ENCODE results near the gene LGALS9. TPM values are rescaled to one million over a fixed set of nuclear protein-coding genes. Genes with fewer than 3 reads are reported as not detected.
A peak's percentile ranks its signal among the peaks of the same experiment; 100 is the strongest.

The LGALS9 gene
- total and polyA plus RNA-seq, 7 experiments from 2014 or later, result 11.0 to 198 (median 15.0) TPM

DNA sequence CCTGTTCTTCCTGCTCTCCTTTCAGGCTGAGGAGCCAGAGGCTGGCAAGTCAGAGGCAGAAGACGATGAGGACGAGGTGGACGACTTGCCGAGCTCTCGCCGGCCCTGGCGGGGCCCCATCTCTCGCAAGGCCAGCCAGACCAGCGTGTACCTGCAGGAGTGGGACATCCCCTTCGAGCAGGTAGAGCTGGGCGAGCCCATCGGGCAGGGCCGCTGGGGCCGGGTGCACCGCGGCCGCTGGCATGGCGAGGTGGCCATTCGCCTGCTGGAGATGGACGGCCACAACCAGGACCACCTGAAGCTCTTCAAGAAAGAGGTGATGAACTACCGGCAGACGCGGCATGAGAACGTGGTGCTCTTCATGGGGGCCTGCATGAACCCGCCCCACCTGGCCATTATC is 25.6 kb upstream of the LGALS9 start:
- DNase-seq, result no peak
- Mint-ChIP-seq H3K36me3 (peaks cover 5 to 27% (median 10%) of the 10 kb centered on the region in 5 donors), H3K9me3 (no peaks in the 10 kb centered on the region), H3K27me3 (no peaks in the 10 kb centered on the region), H3K27ac (no peak overlapping the region), H3K4me1 (peaks cover 0 to 22% (median 0%) of the 10 kb centered on the region in 7 donors), H3K4me3 (no peak overlapping the region)
- intact Hi-C loops (cut with micrococcal nuclease), result no loop called here
- Histone ChIP-seq H3K27ac (ENCODE audit: low read depth, low read length) (no peak overlapping the region), H3K9me3 (ENCODE audit: control insufficient read depth in 2 of 3, low read length in 3 of 3) (no peaks in the 10 kb centered on the region), H3K4me1 (ENCODE audit: control insufficient read depth in 2 of 2, insufficient read depth in 2 of 2, low read length in 2 of 2) (no peaks in the 10 kb centered on the region), H3K27me3 (ENCODE audit: control insufficient read depth in 2 of 2, insufficient read depth in 2 of 2, low read length in 2 of 2) (no peaks in the 10 kb centered on the region), H3K4me3 (ENCODE audit: low read length) (no peak overlapping the region), H3K36me3 (ENCODE audit: control insufficient read depth in 2 of 3, insufficient read depth in 3 of 3, low read length in 3 of 3) (peaks cover 0 to 29% (median 0%) of the 10 kb centered on the region in 3 experiments)
- ChIA-PET POLR2A (no interaction called here), CTCF (interaction anchor here (0.5 to 12.1 kb wide), 4 partner anchors 47 to 432 kb away, joined by 3 to 178 read pairs (median 22); no protein-coding TSS in a partner anchor)
- no peak for ATAC-seq

DNA sequence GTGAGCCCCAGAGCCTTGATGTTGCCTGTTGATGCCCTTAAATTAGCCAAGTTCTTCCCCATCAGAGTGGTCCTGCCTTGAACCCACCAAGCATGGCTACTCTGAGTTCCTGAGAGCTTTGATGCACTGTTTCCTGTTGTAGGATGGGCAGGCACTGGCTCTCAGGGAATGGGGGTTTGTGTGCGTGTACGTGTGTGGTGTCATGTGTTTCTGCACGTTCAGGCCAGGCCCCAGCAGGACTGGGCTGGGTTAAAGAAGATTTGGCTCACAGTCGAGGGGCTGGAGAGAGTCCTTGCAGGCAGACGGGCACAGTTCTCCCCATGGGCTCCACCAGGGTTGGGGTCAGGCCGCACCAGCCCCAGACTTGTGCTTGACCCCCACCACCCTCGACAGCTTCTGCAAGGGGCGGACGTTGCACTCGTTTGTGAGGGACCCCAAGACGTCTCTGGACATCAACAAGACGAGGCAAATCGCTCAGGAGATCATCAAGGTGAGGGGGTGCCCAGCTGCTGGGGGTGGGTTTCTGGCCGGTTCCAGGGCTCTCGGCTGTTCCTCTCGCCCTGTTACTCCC is 23.4 kb upstream of the LGALS9 start:
- intact Hi-C loops (cut with micrococcal nuclease), result no loop called here
- Mint-ChIP-seq H3K4me1 (peaks cover 0 to 24% (median 0%) of the 10 kb centered on the region in 7 donors), H3K9me3 (no peaks in the 10 kb centered on the region), H3K27me3 (no peaks in the 10 kb centered on the region), H3K27ac (no peak overlapping the region), H3K36me3 (peaks cover 5 to 34% (median 10%) of the 10 kb centered on the region in 5 donors), H3K4me3 (no peak overlapping the region)
- H3K27me3 ChIP-seq (ENCODE audit: control insufficient read depth in 2 of 2, insufficient read depth in 2 of 2, low read length in 2 of 2), result no peaks in the 10 kb centered on the region
- H3K4me3 ChIP-seq (ENCODE audit: low read length), result no peak overlapping the region
- H3K4me1 ChIP-seq (ENCODE audit: control insufficient read depth in 2 of 2, insufficient read depth in 2 of 2, low read length in 2 of 2), result no peaks in the 10 kb centered on the region
- H3K36me3 ChIP-seq (ENCODE audit: control insufficient read depth in 2 of 3, insufficient read depth in 3 of 3, low read length in 3 of 3), result peaks cover 0 to 32% (median 0%) of the 10 kb centered on the region in 3 experiments
- no peak overlapping the region for H3K27ac ChIP-seq (ENCODE audit: low read depth, low read length)
- ChIA-PET POLR2A (no interaction called here), CTCF (interaction anchor here (1.3 to 5.8 kb wide), 2 partner anchors 12 to 45 kb away, joined by 3 to 40 read pairs; no protein-coding TSS in a partner anchor)
- ATAC-seq (no peak), DNase-seq (no peak)
- H3K9me3 ChIP-seq (ENCODE audit: control insufficient read depth in 2 of 3, low read length in 3 of 3), result no peaks in the 10 kb centered on the region

DNA sequence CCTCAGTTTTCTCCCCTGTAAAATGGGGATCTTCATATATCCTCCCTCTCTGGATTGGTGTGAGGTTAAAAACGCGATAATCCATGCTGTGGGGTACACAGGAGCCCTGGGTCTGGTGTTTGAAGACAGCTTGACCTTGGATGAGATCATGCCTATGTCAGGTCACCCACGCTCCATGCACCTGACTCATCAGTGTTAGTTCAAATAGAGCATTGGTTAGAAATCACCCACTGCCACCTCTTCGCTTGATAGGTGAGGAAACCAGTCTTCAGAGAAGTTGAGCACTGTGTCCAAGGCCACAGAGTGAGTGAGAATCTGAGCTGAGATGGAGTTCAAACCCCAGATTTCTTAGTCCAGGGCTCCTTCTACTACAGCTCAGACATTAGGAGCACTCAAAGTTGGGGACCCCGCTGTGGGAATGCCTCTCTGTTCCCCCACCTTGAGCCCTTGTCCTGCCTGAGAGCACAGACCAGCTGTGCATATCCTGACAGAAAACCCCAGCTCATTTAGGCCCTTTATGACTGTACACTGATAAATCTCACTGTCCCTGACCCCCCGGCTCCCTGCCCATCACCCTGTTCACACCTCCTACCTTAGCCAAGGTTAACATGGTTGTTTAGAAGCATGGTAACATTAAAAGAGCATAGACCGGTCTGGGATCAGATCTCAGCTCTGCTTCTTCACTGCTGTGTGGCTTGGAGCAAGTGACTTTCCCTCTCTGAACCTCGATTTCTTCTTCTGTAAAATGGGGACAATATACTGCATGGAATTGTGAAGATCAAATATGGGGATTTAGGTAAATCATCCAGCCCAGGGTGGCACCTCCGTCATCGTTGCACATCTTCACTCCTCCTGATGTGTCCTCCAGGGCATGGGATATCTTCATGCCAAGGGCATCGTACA is 22.4 kb upstream of the LGALS9 start:
- H3K9me3 ChIP-seq (ENCODE audit: control insufficient read depth in 2 of 3, low read length in 3 of 3), result no peaks in the 10 kb centered on the region
- Mint-ChIP-seq H3K9me3 (no peaks in the 10 kb centered on the region), H3K27me3 (no peaks in the 10 kb centered on the region), H3K4me1 (peaks cover 0 to 21% (median 0%) of the 10 kb centered on the region in 7 donors), H3K36me3 (peaks cover 5 to 34% (median 12%) of the 10 kb centered on the region in 5 donors), H3K27ac (no peak overlapping the region), H3K4me3 (no peak overlapping the region)
- H3K4me1 ChIP-seq (ENCODE audit: control insufficient read depth in 2 of 2, insufficient read depth in 2 of 2, low read length in 2 of 2), result no peaks in the 10 kb centered on the region
- POLR2A ChIA-PET, result no interaction called here
- no peaks in the 10 kb centered on the region for H3K27me3 ChIP-seq (ENCODE audit: control insufficient read depth in 2 of 2, insufficient read depth in 2 of 2, low read length in 2 of 2)
- peaks cover 0 to 32% (median 0%) of the 10 kb centered on the region in 3 experiments for H3K36me3 ChIP-seq (ENCODE audit: control insufficient read depth in 2 of 3, insufficient read depth in 3 of 3, low read length in 3 of 3)
- no peak overlapping the region for H3K4me3 ChIP-seq (ENCODE audit: low read length)
- CTCF ChIA-PET, result interaction anchor here (5.8 kb wide), 1 partner anchor 44 kb away, joined by 40 read pairs; no protein-coding TSS in a partner anchor
- DNase-seq (no peak), ATAC-seq (no peak)
- intact Hi-C loops (cut with micrococcal nuclease), result loop anchor here (1.0 kb wide), 1 partner anchor 43 kb away; no protein-coding TSS in a partner anchor
- no peak overlapping the region for H3K27ac ChIP-seq (ENCODE audit: low read depth, low read length)

DNA sequence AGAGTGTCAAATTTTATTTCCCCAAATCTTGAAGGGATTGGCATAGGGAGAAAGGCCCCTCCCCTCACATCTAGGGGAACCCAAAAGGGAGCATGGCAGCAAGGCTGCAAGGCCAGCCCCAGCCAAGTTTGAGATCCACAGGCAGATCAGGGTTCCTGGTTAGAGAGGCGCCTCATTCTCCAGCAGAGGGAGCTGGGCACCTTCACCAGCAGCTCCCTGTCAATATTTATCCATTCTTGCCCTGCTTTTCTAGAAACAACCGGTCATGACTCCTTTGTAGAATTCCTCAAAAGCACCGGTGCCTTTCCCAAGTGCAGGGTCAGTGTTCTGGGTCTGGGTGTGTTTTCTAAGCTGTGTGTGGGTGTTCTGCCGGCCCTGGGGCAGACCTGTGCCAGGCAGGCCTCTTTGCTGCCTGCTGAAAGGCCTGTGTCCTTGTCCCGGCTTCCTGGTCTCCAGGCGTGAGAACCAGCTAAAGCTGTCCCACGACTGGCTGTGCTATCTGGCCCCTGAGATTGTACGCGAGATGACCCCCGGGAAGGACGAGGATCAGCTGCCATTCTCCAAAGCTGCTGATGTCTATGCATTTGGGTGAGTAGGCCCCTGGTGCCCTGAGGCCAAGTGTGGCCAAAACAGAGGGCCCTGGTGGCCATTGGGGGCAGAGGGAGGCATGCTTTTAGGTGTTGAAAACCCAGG is 21.2 kb upstream of the LGALS9 start:
- H3K36me3 Mint-ChIP-seq, result peaks cover 8 to 41% (median 16%) of the 10 kb centered on the region in 5 donors
- H3K4me1 Mint-ChIP-seq, result peaks cover 0 to 21% (median 0%) of the 10 kb centered on the region in 7 donors
- intact Hi-C loops (cut with micrococcal nuclease), result loop anchor here (1.0 kb wide), 1 partner anchor 42 kb away; no protein-coding TSS in a partner anchor
- ChIA-PET CTCF (interaction anchor here (1.0 to 5.8 kb wide), 2 partner anchors 12 to 43 kb away, joined by 3 to 40 read pairs; no protein-coding TSS in a partner anchor), POLR2A (no interaction called here)
- DNase-seq (peak in 3 of 9 donors; percentile 10 to 25 (median 22)), ATAC-seq (no peak)
- Histone ChIP-seq H3K36me3 (ENCODE audit: control insufficient read depth in 2 of 3, insufficient read depth in 3 of 3, low read length in 3 of 3) (peaks cover 0 to 31% (median 0%) of the 10 kb centered on the region in 3 experiments), H3K4me3 (ENCODE audit: low read length) (no peak overlapping the region), H3K4me1 (ENCODE audit: control insufficient read depth in 2 of 2, insufficient read depth in 2 of 2, low read length in 2 of 2) (no peaks in the 10 kb centered on the region), H3K9me3 (ENCODE audit: control insufficient read depth in 2 of 3, low read length in 3 of 3) (no peaks in the 10 kb centered on the region), H3K27ac (ENCODE audit: low read depth, low read length) (no peak overlapping the region), H3K27me3 (ENCODE audit: control insufficient read depth in 2 of 2, insufficient read depth in 2 of 2, low read length in 2 of 2) (no peaks in the 10 kb centered on the region)
- H3K4me3 Mint-ChIP-seq, result no peak overlapping the region
- no peaks in the 10 kb centered on the region for H3K9me3 Mint-ChIP-seq
- H3K27ac Mint-ChIP-seq, result no peak overlapping the region
- H3K27me3 Mint-ChIP-seq, result no peaks in the 10 kb centered on the region

DNA sequence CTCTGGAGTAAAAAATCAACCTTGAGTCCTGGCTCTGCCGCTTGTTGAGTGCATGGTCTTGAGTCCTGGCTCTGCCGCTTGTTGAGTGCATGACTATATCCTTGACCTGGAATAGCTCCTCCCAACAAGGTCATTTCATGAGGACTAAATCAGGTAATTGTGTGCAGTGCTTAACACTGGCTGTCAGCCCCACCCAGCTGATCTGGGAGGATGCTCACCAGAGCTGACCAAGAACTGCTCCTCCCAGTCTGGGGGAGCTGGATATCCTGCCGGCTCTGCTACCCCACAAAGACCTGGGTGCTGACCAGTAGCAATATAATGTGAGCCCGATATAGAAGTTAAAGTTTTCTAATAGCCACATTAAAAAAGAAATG is 20.7 kb upstream of the LGALS9 start:
- H3K36me3 ChIP-seq (ENCODE audit: control insufficient read depth in 2 of 3, insufficient read depth in 3 of 3, low read length in 3 of 3), result peaks cover 0 to 29% (median 0%) of the 10 kb centered on the region in 3 experiments
- peaks cover 0 to 26% (median 0%) of the 10 kb centered on the region in 7 donors for H3K4me1 Mint-ChIP-seq
- POLR2A ChIA-PET, result no interaction called here
- CTCF ChIA-PET, result interaction anchor here (1.0 to 5.8 kb wide), 2 partner anchors 12 to 42 kb away, joined by 3 to 40 read pairs; no protein-coding TSS in a partner anchor
- no peaks in the 10 kb centered on the region for H3K9me3 ChIP-seq (ENCODE audit: control insufficient read depth in 2 of 3, low read length in 3 of 3)
- peaks cover 8 to 42% (median 22%) of the 10 kb centered on the region in 5 donors for H3K36me3 Mint-ChIP-seq
- no peak overlapping the region for H3K4me3 Mint-ChIP-seq
- DNase-seq (no peak), ATAC-seq (no peak)
- intact Hi-C loops (cut with micrococcal nuclease), result no loop called here
- no peaks in the 10 kb centered on the region for H3K27me3 Mint-ChIP-seq
- H3K4me1 ChIP-seq (ENCODE audit: control insufficient read depth in 2 of 2, insufficient read depth in 2 of 2, low read length in 2 of 2), result no peaks in the 10 kb centered on the region
- H3K27ac Mint-ChIP-seq, result no peak overlapping the region
- no peaks in the 10 kb centered on the region for H3K27me3 ChIP-seq (ENCODE audit: control insufficient read depth in 2 of 2, insufficient read depth in 2 of 2, low read length in 2 of 2)
- H3K27ac ChIP-seq (ENCODE audit: low read depth, low read length), result no peak overlapping the region
- peaks cover 0 to 2% (median 0%) of the 10 kb centered on the region in 11 donors for H3K9me3 Mint-ChIP-seq
- no peak overlapping the region for H3K4me3 ChIP-seq (ENCODE audit: low read length)

DNA sequence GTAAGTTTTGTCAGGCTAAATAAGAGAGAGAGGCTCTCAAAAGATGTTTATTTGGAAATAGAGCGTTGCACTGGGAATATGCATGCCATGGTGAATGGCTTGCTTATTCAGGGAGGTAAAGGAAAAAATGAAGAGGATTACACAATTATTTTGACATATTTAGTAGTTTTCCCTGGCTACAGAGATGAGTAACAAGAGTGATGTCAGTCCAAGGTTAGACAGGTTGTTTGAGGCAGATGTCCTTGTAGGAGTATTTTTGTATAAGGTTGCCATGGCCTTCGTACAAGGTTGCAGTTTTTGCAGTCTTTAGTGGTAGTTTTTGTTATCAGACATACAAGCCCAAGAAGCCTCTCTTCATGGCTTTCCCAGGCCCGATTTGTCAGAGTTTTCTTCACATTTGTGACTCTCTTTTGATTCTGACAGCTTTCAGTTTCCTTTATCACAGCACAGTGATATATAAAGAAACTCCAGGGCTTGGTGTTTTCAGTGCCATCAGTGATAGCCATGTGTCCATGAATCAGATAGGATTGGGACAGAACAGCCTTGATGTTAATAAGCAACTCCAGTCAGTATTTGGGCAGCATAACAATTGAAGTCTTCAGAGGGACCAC is 18.7 kb upstream of the LGALS9 start:
- ATAC-seq (no peak), DNase-seq (no peak)
- intact Hi-C loops (cut with micrococcal nuclease), result no loop called here
- Mint-ChIP-seq H3K27ac (peak overlapping the region in 2 of 9 donors; percentile 43 to 76), H3K27me3 (no peaks in the 10 kb centered on the region), H3K36me3 (peaks cover 4 to 46% (median 34%) of the 10 kb centered on the region in 5 donors), H3K4me1 (peaks cover 0 to 44% (median 8%) of the 10 kb centered on the region in 7 donors), H3K4me3 (no peak overlapping the region), H3K9me3 (peaks cover 0 to 2% (median 0%) of the 10 kb centered on the region in 11 donors)
- no peak overlapping the region for H3K4me3 ChIP-seq (ENCODE audit: low read length)
- peaks cover 0 to 5% of the 10 kb centered on the region in 2 donors for H3K4me1 ChIP-seq (ENCODE audit: control insufficient read depth in 2 of 2, insufficient read depth in 2 of 2, low read length in 2 of 2)
- ChIA-PET CTCF (interaction anchor here (0.9 kb wide), 1 partner anchor 11 kb away, joined by 3 read pairs; no protein-coding TSS in a partner anchor), POLR2A (no interaction called here)
- H3K27me3 ChIP-seq (ENCODE audit: control insufficient read depth in 2 of 2, insufficient read depth in 2 of 2, low read length in 2 of 2), result no peaks in the 10 kb centered on the region
- peaks cover 0 to 26% (median 0%) of the 10 kb centered on the region in 3 experiments for H3K36me3 ChIP-seq (ENCODE audit: control insufficient read depth in 2 of 3, insufficient read depth in 3 of 3, low read length in 3 of 3)
- H3K27ac ChIP-seq (ENCODE audit: low read depth, low read length), result no peak overlapping the region
- H3K9me3 ChIP-seq (ENCODE audit: control insufficient read depth in 2 of 3, low read length in 3 of 3), result no peaks in the 10 kb centered on the region
